ENCODE data around the gene LRRC56.
"Not testable (repeated sequence)": the region's sequence is repeated elsewhere in the genome, so short reads cannot be mapped to it uniquely, and the experiment has no call there.

LRRC56 gene

DNA sequence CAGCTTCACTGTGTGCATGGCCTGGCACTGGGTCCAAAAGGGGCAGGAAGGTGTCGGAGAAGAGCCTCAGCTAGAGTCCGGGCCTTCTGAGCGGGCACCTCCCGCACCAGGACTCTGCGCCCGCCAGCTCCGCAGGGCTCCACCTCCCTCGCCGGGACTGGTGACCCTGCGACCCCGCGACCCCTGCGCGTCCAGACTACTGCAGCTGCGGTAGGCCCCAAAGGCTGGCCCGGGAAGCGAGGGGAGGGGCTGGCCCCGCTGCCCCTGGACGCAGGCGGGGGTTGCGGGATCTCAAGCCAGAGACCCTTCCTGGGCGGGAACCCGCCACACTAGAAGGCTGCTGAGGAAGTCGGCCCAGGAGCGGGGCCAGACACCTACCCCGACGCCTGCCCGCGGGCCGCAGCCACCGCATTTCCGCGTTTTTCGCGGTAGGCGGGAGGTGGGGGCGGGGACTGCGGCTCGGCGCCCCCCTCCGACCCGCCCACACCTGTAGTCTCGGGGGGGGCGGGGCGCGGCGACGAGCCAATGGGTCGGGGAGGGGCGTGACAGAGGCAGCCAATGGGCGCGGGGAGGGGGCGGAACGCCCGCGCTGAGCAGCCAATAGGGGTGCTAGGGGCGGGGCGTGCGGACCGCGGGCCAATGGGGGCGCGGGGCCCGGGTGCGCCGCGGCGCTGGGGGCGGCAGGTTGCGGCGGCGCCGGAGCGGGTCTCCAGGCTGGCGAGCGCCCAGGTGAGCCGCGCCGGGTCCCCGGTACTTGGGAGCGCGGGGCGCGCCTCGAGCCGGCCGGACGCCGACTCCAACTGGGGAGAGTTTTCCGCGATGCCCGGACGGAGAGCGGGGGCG lies 23.2 kb downstream of the LRRC56 start, which contains the start of the genes LMNTD2 and RASSF7:
Gene LMNTD2 (minus strand): TSS at position 434 of the 843 bp plus-strand sequence. CDS start 22 bp downstream, at position 412.
Gene RASSF7 (plus strand): TSS at position 666 of the 843 bp plus-strand sequence. CDS start 799 bp downstream, outside the sequence.
- DNase-seq: peak; percentile 93

GRCh38 chr11:561148-562003 lies 24.0 kb downstream of the LRRC56 start:
- DNase-seq: no peak

DNA sequence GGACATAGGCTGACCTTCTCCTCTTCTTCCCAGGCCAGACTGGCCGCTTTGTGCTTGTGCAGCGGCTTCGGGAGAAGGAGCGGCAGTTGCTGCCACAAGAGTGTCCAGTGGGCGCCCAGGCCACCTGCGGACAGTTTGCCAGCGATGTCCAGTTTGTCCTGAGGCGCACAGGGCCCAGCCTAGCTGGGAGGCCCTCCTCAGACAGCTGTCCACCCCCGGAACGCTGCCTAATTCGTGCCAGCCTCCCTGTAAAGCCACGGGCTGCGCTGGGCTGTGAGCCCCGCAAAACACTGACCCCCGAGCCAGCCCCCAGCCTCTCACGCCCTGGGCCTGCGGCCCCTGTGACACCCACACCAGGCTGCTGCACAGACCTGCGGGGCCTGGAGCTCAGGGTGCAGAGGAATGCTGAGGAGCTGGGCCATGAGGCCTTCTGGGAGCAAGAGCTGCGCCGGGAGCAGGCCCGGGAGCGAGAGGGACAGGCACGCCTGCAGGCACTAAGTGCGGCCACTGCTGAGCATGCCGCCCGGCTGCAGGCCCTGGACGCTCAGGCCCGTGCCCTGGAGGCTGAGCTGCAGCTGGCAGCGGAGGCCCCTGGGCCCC lies 24.8 kb downstream of the LRRC56 start:
- no peak for DNase-seq

DNA sequence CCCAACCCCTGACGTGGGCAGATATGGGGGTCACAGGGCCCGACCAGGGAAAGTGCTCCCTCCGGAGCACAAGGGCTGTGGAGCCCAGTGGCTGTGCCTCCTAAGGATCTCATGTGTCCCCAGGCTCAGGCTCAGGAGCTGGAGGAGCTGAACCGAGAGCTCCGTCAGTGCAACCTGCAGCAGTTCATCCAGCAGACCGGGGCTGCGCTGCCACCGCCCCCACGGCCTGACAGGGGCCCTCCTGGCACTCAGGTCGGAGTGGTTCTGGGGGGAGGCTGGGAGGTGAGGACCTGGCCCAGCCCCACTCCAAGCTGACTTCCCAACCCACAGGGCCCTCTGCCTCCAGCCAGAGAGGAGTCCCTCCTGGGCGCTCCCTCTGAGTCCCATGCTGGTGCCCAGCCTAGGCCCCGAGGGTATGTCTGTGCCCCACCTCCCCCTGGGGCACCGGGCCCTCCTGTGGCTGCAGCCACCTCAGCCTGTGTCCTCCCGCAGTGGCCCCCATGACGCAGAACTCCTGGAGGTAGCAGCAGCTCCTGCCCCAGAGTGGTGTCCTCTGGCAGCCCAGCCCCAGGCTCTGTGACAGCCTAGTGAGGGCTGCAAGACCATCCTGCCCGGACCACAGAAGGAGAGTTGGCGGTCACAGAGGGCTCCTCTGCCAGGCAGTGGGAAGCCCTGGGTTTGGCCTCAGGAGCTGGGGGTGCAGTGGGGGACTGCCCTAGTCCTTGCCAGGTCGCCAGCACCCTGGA lies 25.9 kb downstream of the LRRC56 start:
- no peak for DNase-seq

DNA sequence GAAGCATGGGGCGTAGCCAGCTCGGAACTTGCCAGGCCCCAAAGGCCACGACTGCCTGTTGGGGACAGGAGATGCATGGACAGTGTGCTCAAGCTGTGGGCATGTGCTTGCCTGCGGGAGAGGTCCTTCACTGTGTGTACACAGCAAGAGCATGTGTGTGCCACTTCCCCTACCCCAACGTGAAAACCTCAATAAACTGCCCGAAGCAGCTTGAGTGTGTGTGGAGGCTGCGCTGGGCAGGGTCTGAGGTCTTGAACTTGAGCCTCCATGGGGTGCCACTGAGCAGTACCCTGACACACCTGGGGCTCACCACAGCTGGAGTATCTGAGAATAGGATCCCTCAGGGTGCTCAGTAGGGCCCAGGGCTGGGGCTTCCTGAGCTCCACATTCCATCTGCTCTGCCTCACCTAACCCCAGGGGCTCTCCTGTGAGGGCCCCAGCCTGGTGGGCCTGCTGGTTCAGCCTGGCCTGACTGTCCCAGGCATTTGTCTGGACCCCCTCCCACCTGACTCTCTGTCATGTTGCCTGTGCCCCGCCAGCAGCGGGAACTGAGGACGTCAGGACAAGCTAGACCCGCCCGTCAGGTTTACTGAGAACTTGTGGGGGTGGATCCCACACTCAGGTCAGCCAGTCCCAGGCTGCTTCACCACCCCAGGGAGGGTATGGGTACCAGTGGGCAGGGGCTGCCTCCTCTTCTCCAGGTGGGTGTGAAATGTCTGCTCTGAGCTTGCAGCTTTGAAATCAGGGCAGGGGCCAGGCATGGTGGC lies 26.7 kb downstream of the LRRC56 start:
- DNase-seq: no peak

DNA sequence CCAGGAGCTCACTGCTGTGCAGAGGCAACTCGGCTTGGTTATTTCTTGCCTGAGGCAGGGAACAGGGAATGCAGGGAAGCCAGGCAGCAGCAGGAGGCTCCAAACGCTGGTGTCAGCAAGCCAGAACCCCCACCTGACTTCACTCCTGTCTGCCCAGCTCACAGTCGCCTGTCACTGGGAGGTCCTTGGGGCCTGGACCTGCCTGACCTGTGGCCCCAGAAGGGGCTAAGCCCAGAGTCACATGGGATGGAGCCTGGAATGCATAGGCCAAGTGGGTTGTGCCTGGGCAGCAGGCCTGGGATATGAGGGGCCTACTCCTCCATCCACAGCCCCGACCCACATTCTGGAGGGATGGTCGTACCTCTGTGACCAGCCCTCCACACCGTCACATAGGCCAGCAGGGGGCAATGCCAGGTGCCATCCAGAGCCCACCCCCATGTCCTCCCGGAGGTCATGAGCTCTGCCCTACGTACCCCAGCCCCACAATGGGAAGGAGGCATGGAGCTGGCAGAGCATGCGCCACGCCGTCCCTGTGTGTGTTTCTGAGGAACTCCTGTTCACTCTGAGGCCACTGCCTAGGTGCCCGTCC lies 28.7 kb downstream of the LRRC56 start:
- DNase-seq: no peak

DNA sequence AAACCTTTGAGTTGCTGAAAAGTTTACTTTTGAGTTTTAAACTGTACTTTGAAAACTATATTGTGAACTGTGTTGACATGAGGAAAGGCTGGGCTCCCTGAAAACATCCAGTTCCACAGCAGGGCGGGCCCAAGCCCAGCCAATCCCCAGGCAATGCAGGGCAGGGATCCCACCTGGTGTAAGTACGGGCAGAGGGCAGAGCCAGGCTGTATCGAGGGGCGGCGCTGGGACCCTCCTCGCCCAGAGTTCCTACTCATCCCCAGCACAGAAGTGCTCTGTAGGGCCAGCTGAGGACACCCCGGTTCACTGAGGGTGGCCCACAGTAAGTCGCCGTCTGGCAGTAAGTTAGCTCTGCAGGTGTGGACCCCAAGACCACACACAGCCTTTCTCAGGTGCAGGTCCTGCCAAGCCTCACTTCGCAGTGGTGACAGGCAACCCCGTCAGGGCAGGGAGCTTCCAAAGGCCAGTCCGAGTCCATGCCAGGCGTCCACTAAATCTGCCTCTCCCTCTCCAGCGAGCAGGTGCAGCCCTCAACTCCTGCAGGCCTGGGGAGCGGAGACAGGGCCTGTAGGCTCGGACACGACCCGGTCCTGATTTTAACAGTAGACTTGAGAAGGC lies 29.8 kb downstream of the LRRC56 start:
- no peak for DNase-seq

GRCh38 chr11:567629-568292 lies 30.4 kb downstream of the LRRC56 start:
- DNase-seq: no peak

DNA sequence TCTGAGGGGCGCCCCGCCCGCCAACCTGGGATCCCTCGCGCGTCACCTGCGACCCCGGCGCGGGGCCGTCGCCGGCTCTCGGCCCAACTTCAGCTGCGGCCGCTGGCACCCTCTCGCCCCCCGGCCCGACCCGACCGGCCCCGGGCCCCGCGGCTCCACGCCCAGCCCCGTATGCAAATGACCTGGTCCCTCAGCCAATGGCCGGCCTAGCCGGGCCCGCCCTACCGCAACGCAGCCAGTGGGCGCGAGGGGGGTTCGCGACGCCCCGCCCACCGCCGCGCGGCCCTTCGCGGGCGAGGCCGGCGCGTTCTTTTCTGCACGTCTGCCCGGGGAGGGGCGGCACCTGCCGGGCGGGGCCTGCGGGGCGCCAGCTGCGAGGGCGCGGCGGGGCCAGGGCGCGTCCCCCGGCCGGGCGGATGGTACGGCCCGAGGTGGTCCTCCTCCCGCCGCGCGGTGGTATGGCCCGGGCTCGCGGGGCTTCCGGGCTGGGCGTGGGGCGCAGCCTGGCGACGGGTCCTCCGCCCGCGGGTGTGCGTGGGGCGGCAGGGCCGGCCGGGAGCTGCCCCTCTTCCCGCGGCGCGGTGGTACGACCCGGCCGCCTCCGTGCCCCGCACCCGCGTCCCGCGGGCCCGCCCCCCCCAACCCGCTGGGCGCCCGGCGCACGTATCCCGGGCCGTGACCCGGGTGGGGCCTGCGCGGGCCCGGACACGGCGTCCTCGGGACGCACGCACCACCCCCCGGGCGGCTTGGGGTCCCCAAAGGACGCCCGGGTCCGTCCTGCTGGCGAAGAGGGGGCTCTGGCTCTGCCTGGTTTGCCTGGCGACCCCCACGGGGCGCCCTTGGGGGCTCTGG lies 31.2 kb downstream of the LRRC56 start:
- peak; percentile 88 for DNase-seq

- DNase-seq: no peak
These were observed 32.0 kb downstream of the LRRC56 start for GRCh38 chr11:569158-569885.

DNA sequence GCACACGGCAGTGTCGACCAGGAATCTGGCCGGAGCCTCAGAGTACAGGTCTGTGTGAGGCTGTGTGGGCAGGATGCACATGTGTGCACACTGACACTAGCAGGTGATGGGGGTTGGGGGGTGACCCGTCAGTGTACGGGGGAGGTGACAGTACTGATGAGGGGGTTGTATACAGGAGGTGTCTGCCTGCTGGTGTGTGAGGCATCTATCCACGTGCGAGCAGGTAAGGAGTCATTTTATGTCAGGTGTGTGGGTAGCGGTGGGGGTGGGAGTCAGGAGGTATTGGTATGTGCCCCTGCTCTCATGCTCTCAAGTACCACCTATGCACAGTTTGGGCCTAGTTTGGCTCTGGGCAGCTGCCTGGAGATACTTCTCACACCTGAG lies 34.5 kb downstream of the LRRC56 start:
- DNase-seq: no peak

DNA sequence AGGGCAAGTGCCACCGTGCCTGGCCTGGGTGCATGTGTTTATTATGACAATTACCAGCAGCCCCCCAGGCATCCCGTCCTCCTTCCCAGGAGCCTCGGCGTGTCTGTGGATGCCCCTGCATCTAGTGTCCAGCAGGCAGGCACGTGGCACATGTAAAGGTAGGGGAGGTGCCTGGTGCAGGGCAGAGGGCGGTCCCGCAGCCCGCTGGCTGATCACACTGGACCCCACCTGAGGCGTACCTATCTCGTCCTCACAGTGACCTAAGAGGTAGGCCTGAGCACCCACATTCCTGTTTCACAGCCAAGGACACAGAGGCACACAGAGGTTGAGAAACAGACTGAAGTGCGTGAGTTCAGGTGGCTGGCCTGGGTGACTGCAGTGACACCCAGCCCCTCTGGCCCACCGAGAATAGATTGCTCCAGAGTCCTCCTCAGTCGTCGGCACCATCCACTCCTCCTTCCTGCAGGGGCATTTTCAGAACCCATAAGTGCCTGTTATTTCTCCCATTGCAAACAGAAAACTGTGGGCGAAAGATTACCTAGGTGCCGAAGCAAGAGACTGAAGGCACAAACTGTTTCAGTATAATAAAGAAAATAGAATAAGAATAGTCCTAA lies 35.9 kb downstream of the LRRC56 start:
- no peak for DNase-seq

DNA sequence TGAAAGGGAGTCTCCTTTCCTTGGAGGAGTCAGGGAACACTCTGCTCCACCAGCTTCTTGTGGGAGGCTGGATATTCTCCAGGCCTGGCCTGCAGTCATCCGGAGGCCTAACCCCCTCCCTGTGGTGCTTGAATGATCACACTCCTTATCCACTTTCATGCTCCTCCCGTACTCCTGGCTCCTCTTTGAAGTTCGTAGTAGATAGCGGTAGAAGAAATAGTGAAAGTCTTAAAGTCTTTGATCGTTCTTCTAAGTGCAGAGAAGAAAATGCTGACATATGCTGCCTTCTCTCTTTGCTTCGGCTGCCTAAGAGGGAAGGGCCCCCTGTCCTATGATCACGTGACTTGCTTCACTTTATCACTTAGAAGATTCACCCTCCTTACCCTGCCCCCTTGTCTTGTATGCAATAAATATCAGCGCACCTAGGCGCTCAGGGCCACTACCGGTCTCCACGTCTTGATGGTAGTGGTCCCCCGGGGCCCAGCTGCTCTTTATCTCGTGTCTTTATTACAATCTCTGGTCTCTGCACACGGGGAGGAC lies 36.8 kb downstream of the LRRC56 start:
- DNase-seq: not testable (repeated sequence)

DNA sequence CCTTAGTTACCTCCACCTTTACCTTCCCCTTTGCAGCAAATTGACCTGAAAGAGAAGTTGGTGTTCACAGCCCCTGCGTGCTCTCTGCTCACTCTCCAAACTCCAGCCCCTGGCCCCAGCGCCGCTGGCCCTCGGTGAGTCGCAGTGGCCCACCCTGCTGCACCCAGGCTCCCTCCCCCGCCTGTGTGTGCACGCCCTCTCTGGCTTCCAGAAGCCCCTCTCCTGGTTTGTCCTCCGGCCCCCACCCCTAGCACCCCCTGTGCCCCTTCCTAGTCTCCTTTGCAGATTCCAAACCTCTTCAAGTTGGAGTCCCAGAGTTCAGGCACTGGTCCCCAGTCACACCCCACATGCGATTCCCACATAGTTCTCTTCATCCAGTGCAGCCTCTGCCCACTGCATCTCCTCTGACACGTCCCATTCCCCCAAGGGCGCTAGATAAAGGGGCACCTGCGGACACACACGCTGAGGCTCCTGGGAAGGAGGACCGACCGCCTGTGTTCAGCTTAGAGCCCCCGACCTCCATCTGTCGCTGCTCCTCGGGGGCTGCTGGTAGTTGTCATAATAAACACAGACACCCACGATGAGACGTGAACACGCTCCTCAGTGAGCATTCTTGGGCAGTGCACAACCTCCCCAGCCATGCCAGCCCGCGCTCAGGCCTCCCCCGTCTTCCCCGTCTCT lies 37.4 kb downstream of the LRRC56 start:
- DNase-seq: no peak

GRCh38 chr11:575313-575995 lies 38.1 kb downstream of the LRRC56 start:
- DNase-seq: no peak

GRCh38 chr11:575996-576768 lies 38.9 kb downstream of the LRRC56 start, which contains the start of gene PHRF1:
PHRF1 (plus strand) TSS chr11:576470; CDS start chr11:581513, 5,043 bp downstream.
- DNase-seq: peak; percentile 94
